ENCODE results near the gene PABPC1L.

GRCh38 chr20:44976698-44977097 lies 66.8 kb downstream of the PABPC1L start:
- TF ChIP-seq EZH2 (IDR thresholded peaks at IDR 0.05; ENCODE audit: low read length) = no peak
- TF ChIP-seq CTCF (optimal IDR thresholded peaks at IDR 0.05 in 1 of 3, IDR thresholded peaks at IDR 0.05 in 1 of 3, conservative IDR thresholded peaks at IDR 0.05 in 1 of 3; ENCODE audit: extremely low read depth in 1 of 3, insufficient read depth in 2 of 3, low read length in 3 of 3) = no peak

Data from keratinocyte (primary cell).